ENCODE results near the gene KCNJ1. TPM values are rescaled to one million over a fixed set of nuclear protein-coding genes. Genes with fewer than 3 reads are reported as not detected.
A peak's percentile ranks its signal among the peaks of the same experiment; 100 is the strongest.

The KCNJ1 gene
- total RNA-seq, 1 donor from 2014 or later, result 0.27 TPM

GRCh38 chr11:128803449-128804245 is 63.4 kb downstream of the KCNJ1 start:
- Mint-ChIP-seq H3K4me3 (peak overlapping the region; percentile 11), H3K4me1 (ENCODE audit: unreplicated experiment) (peaks cover 14% of the 10 kb centered on the region), H3K27ac (peak overlapping the region; percentile 60), H3K9me3 (no peaks in the 10 kb centered on the region), H3K36me3 (peaks cover 20% of the 10 kb centered on the region), H3K27me3 (no peaks in the 10 kb centered on the region)
- DNase-seq (ENCODE audit: extremely low spot score, unreplicated experiment), result no peak
- no peak for TF ChIP-seq CTCF (conservative IDR thresholded peaks at IDR 0.05)

- H3K27ac Mint-ChIP-seq, result peak overlapping the region; percentile 60
- H3K4me3 Mint-ChIP-seq, result peak overlapping the region; percentile 0
- H3K27me3 Mint-ChIP-seq, result no peaks in the 10 kb centered on the region
- H3K4me1 Mint-ChIP-seq (ENCODE audit: unreplicated experiment), result peaks cover 20% of the 10 kb centered on the region
- peaks cover 22% of the 10 kb centered on the region for H3K36me3 Mint-ChIP-seq
- H3K9me3 Mint-ChIP-seq, result no peaks in the 10 kb centered on the region
- no peak for DNase-seq (ENCODE audit: extremely low spot score, unreplicated experiment)
- peak; percentile 13 for TF ChIP-seq CTCF (conservative IDR thresholded peaks at IDR 0.05)
Measured at GRCh38 chr11:128803011-128803410, 64.1 kb downstream of the KCNJ1 start.

GRCh38 chr11:128802358-128802981 is 64.6 kb downstream of the KCNJ1 start:
- Mint-ChIP-seq H3K27ac (no peak overlapping the region), H3K27me3 (no peaks in the 10 kb centered on the region), H3K36me3 (peaks cover 27% of the 10 kb centered on the region), H3K4me3 (no peak overlapping the region), H3K9me3 (no peaks in the 10 kb centered on the region), H3K4me1 (ENCODE audit: unreplicated experiment) (peaks cover 26% of the 10 kb centered on the region)
- DNase-seq (ENCODE audit: extremely low spot score, unreplicated experiment), result no peak
- TF ChIP-seq CTCF (conservative IDR thresholded peaks at IDR 0.05), result peak; percentile 73

- no peak for TF ChIP-seq CTCF (conservative IDR thresholded peaks at IDR 0.05)
- peaks cover 32% of the 10 kb centered on the region for H3K4me1 Mint-ChIP-seq (ENCODE audit: unreplicated experiment)
- H3K4me3 Mint-ChIP-seq, result no peak overlapping the region
- H3K9me3 Mint-ChIP-seq, result no peaks in the 10 kb centered on the region
- no peak overlapping the region for H3K27ac Mint-ChIP-seq
- peaks cover 24% of the 10 kb centered on the region for H3K36me3 Mint-ChIP-seq
- H3K27me3 Mint-ChIP-seq, result no peaks in the 10 kb centered on the region
- no peak for DNase-seq (ENCODE audit: extremely low spot score, unreplicated experiment)
Measured at GRCh38 chr11:128800871-128801417, 66.2 kb downstream of the KCNJ1 start.

GRCh38 chr11:128796270-128796669 is 70.8 kb downstream of the KCNJ1 start:
- H3K36me3 Mint-ChIP-seq, result peaks cover 16% of the 10 kb centered on the region
- H3K4me3 Mint-ChIP-seq, result no peak overlapping the region
- H3K27ac Mint-ChIP-seq, result no peak overlapping the region
- no peak for DNase-seq (ENCODE audit: extremely low spot score, unreplicated experiment)
- H3K4me1 Mint-ChIP-seq (ENCODE audit: unreplicated experiment), result peaks cover 19% of the 10 kb centered on the region
- H3K9me3 Mint-ChIP-seq, result peaks cover 2% of the 10 kb centered on the region
- TF ChIP-seq CTCF (conservative IDR thresholded peaks at IDR 0.05), result no peak
- peaks cover 4% of the 10 kb centered on the region for H3K27me3 Mint-ChIP-seq

Data from type B pancreatic cell (in vitro differentiated cells).